Right renal pelvis (tissue), 4 donors: ENCODE results near the gene PLVAP. TPM values are rescaled to one million over a fixed set of nuclear protein-coding genes. Genes with fewer than 3 reads are reported as not detected.
"Not testable (repeated sequence)": the region's sequence is repeated elsewhere in the genome, so short reads cannot be mapped to it uniquely, and the experiment has no call there.

Experiments used
- DNase-seq, 4 donors: peaks; one replicate each; pipeline ENCODE4 v3.0.0-alpha.2; 2013; ENCODE audit warnings: low read depth in 4 of 4, low spot score in 3 of 4, missing footprints in 1 of 4
- polyA plus RNA-seq, 4 donors: library from polyadenylated mRNA; unstranded; fragments of 120-200 nt; gene quantifications; one replicate each; pipeline ENCODE4 v1.2.1, GENCODE V29; 2013; ENCODE audit not compliant: insufficient read length in 4 of 4

Gene PLVAP
- polyA plus RNA-seq, 4 donors = 178 to 215 (median 198) TPM

DNA sequence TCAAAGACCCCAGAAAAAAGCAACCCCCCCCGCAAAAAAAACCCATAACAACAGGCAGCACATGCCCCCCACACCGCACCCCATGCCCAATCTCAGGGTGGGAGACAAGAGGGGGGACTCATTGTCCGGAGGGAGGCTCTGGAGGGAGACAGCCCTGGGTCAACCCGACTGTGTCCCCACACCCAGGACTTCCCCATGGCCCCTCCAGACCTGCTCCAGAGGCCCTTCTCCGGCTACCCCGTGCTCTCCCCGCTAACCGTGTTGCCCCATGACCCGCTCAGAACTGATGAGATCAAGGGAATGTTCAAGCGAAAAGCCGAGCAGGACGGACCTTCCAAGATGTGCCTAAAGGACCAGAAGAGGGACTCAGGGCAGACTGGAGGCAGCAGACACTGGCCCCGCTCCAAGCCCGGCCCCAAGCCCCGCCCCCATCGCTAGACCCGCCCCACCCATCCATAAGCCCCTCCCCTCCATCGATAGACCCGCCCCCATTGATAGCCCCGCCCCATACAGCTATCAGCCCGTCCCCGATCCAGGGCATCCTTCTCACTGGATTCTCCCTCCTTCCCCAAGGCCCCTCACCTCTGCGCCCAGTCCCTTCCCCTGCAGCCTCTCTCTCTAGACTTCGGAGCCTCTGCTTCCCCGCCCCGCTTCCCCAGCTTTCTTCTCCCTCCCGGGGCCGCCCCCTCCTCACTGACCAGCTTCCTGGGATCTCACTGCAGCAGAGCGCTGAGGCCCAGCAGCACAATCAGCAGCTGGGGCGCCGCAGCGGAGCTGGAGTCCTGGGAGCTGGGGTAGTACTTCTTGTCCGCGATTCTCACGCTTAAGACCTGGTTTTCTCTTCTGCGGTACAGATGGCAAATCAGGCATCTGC lies 26.1 kb upstream of the PLVAP start:
- no peak for DNase-seq

DNA sequence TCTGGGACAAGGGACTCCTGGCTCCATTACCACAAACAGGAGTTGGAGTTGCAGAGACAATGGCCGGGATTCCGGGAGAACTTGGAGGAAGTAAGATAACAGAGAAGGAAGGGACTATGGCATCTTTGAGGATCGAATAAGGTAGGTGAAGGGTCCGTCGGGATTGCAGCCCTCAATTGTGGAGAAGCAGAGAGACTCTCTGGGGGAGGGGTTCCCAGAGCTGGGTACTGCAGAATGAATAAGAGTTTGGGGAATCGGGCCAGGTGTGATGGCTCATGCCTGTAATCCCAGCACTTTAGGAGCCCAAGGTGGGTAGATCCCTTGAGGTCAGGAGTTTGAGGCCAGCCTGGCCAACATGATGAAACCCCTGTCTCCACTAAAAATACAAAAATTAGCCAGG lies 24.5 kb upstream of the PLVAP start:
- DNase-seq = no peak

DNA sequence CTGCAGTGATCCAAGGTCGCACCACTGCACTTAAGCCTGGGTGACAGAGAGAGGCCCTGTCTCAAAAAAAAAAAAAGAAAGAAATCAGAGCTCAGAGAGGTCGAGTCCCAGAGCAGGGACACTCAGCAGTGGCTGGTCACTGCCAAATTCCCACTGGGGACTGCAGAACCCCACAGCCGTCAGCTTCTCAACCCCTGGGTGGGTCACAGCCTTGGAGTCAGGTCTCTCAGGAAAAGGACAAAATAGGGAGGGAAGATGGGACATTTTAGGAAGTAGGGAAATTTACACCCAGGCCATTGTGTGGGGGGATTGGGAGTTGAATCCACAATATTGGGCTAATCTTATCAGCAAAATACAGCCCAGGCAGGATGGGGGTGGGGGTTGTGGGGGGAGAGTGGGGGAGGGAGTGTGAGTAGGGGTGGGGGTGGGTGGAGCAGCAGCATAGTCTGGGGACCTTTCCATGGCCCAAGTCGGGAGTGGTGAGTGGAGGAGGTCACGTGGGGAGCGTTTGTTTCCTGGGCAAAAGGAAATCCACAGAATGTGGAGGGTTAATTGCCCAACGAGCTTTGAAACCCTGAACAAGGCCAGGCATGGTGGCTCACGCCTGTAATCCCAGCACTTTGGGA lies 21.9 kb upstream of the PLVAP start:
- DNase-seq = no peak

DNA sequence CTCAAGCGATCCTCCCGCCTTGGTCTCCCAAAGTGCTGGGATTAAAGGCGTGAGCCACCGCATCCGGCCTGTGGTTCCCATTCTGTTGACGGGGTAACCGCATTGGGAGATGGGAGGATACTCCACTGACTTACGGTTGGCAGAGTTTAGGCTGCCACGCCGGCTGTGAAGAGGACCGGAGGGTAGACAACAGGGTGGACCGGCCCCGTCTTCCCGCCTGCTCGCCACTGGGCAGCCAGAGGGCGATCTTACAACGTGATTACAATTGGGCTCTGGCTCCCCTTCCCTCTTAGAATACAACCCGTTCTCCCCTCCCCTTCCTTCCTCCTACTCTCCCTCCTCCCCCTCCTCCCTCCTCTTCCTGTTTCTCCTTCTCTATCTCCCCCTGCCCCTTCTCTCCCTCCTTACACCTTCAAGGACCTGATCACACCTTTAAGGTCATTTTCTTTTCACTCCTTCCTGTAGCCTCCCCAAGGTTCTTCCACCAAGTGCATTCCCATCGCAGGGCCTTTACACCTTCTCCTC lies 17.8 kb upstream of the PLVAP start:
- no peak for DNase-seq

DNA sequence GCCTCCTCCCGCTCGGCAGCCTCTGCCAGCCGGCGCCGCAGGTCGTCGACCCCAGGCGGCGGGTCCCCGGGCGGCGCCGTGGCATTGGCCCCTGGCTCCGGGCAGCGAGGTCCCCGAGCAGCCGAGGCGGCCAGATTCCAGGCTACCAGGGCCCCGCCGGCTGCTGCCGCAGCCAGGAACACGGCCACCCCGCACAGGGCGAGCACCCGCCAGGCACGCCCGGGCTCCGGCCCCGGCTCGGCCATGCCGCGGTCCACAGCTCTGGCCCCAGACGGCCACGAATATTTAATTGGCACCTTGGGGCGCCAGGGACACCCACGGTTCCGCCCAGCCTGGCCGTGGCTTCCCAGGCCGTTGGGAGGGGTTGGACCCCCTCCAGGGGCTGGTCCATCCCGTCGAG lies 16.8 kb upstream of the PLVAP start, which contains the start of gene CCDC194:
CCDC194 (minus strand) TSS at position 283 of the 400 bp plus-strand sequence; CDS start at position 245, 38 bp downstream.
- no peak for DNase-seq

DNA sequence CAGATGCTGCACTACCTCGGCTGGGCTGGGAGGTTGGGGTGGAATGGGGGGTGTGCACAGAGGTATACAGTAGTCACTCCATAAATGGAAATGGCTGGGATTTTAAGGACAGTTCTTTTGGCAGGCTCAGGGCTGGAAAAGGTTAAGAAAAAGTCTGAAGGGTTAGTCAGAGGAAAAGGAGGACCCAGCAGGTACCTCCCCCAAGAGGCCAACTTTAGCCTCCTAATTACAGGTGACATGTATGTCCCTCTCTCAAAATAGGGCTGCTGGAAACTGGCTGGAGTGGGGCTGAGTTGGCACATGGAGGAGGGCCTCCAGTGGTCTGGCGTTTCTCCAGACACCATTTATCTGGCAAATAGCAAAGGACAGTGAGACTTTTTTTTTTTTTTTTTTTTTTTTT lies 15.9 kb upstream of the PLVAP start:
- DNase-seq = no peak

DNA sequence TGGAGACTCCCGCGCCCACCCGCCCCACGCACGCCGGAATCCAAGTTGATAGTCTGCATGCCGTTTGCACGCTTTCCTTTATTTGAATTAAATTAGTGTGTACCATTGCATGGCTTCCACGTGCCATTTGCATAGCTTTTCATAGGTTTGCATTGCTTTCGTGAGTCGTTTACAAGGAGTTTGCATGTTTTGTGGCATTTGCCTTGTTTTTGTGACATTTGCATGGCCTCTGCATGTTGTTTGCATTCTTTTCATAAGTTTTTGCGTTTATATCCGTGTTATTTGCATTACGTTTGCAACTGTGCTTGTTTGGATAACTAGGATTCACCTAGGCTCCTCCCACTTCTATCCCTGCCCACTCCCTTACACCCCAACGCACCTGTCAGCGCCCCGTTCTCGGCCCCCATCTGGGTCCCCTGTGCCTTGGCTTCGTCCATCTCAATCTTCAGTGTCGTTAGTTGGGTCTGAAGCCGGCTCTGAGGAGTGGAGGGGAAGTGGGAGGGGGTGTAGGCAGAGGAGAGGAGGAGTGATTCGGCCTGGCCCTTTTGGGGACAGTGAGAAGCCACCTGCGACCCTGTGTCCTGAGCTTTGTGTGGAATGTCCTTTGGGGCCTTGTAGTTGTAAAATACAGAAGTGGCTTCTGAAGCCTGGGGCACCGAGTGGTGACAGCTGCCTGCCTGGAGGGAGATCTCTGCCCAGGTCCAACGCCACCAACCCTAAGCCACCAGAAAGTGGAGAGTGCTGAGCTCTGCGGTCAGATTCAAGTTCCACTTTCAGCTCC lies 14.4 kb upstream of the PLVAP start:
- DNase-seq = no peak

DNA sequence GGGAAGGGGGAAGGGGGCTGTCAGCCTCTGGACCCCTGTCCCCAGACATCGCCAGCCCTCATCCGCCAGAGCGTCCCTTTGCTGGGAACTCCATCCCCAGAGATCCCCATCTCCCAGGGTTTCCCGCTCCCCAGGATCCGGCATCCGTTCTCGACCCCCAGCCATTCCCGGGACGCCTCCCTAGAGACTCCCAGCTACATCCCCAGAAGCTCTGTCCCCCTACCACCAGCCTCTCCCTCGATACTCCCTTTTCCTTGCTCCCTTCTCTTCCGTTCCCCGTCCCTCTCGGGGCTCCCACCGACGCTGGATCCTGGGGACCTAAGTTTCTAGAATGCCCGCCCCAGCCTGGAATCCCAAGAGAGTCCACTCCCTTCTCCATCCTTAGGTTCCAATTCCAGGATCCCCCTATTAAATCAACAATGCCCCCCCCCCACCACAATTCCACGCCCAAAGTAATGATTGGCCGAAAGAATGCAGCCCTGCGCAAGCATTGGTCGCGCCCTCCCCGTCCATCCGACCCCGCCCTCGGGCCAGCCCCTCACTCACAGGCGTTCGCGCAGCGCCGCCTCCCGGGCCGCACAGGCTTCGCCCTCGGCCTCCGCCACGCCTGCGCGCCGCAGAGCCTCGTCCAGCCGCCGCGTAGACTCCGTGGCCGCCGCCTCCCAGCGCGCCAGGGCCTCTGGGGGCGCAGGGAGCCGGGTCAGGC lies 13.7 kb upstream of the PLVAP start:
- DNase-seq = peak; percentile 87 to 89 (median 88)

DNA sequence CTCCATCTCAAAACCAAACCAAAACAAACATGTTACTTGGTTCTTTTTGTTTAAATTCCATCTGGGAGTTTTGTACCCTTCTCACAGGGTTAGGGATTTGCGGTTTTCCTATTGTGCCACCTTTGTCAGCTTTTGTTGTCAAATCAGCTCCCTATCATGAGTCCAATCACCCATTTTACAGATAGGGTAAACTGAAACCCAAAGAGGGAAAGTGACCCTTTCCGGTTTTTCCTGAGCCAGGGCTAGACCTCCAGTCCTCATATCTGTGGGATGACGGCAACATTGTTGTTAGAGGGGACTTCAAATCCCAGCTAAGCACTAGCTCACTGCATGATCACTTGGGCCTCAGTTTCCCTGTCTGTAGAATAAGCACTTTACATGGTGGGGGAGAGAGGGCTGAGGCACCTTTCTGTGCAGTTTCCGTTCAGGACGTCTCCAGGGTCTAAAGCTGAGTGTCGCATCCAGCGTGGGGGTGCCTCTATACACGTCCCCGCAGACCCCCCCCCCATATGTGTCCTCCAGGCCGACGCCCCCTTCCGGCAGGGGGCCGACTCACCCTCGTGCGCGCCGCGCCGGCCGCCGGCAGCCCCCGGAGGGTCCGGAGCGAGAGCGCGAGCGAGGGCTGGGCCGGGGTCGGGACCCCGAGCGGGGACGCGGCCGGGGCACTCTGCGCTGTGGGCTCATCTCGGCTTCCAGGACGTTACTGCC lies 13.0 kb upstream of the PLVAP start:
- no peak for DNase-seq

DNA sequence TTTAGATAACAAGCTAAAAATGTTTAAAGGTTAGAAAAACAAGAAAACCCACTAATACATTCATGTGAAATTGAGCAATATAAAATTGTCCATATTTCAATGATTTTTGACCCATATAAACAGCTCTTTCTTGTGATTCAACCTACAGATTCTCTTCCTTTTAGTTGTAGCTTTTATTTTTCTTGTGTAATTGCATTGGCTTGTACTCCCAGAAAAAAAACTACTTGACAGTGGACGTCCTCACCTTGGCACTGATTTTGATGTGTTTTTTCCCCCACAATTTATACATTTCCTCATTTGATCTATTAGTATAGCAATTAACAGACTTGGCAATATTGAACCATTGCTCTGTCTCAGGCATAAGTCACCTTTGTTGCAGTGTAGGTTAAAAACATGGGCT lies 12.1 kb upstream of the PLVAP start:
- no peak for DNase-seq

DNA sequence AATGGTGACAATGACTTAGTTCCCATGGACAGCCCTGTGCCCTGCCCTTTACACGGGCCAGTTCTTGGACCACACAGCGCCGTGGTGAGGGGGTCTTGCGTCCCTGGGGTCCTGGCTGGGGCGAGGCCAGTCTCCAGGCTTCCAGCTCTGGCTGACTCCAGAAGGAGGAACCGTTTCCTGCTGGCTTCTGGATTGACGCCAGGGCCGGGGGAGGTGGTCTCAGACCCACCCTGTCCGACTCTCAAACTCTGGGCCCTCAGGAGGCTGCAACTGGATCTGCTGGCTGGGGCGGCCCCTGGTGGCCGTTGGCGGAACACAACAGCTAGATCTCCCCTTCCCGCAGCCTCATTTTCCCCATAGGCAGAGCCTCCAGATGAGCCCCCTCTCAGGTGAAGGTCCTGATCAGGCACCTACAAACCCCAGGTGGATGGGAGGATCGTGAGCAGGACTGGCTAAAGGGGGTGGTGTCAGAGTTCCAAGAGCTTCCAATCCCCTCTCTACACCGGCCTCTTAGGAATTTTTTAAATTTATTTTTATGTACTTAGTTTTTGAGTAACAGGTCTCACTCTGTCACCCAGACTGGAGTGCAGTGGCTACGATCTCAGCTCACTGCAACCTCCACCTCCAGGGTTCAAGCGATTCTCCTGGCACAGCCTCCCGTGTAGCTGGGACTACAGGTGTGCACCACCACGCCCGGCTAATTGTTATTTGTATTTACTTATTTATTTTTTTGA lies 8.9 kb upstream of the PLVAP start:
- no peak for DNase-seq

DNA sequence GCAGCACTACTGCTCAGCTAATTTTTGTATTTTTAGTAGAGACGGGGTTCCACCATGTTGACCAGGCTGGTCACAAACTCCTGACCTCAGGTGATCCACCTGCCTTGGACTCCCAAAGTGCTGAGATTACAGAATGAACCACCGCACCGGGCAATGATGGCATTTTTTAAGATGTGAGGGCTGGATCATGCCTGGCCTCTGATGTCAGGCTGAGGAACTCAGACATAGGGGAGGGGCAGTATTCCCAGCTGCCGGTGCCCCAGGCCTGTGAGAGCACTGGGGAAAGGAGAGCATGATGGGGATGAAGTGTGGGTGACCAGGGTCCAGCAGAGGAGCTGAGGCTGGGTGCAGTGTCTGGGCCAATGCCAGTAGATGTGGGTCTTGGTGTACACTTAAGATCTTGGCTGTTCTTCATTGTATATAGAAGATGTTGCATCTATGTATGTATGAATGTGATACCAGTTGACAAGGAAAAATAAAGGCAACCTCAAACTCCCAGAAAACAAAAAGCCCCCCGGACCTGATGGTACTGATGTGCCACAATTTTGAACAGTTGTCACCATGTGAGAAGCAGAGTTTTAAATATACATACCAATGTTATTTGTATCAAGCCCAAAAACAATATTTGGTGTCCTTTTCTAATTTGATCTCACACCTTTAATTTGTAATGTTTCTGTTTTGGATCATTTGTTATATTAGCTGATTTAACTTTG lies 3.4 kb upstream of the PLVAP start:
- DNase-seq = no peak

DNA sequence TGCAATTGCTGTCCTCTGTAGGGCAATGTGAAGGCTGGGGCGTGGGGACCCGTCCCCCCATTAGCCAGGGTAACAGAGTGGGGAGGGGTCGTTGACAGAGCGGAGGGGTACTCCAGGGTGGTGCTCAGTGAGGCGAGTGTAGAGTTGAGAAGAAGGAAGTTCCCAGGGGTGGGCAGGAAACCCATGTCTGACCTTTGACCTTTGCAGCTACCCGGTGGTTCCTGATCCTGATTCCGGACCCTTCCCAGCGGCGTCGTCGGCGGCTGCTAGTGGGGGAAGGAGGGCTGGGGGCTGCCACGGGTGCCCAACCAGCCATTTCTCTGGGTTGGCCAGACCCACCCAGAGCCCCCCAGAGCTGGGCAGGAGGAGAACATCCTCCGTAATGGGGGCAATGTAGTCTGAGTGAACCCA lies 2.1 kb upstream of the PLVAP start:
- no peak for DNase-seq

DNA sequence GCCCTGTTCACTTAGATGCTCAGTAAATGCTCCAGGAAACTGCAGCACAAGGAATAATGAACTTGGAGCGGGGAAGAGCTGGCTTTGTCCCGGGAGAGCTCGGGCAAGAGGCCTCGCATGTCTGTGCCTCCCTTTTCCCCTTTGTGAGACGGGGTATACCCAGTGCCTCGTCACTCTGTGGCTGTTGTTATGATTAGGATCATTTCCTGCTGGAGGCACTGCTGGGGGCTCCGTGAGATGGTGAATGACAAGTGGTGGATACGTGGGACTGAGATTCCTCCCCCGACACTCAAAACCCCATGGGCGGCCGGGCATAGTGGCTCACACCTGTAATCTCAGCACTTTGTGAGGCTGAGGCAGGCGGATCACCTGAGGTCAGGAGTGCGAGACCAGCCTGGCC lies 1.1 kb upstream of the PLVAP start:
- DNase-seq = no peak

DNA sequence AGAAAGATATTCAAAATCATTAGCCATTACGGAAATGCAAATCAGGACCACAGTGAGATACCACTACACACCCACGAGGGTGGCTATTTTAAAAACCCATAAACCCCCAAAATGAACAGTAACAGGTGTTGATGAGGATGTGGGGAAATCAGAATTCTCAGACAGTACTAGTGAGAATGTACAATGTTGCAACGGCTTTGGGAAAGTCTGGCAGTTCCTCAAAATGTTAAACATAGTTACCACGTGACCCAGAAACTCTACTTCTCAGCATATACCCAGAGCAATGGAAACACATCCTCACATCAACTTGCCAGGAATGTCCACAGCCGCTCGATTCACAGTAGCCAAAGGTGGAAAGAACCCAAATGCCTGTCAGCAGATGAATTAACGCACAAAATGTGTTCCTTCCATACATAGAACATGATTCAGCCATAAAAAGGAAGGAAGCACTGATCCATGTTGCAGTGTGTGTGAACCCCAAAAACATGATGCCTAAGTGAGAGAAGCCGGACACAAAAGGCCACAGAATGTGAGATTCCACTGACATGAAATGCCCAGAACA lies 7.0 kb downstream of the PLVAP start:
- DNase-seq = no peak

DNA sequence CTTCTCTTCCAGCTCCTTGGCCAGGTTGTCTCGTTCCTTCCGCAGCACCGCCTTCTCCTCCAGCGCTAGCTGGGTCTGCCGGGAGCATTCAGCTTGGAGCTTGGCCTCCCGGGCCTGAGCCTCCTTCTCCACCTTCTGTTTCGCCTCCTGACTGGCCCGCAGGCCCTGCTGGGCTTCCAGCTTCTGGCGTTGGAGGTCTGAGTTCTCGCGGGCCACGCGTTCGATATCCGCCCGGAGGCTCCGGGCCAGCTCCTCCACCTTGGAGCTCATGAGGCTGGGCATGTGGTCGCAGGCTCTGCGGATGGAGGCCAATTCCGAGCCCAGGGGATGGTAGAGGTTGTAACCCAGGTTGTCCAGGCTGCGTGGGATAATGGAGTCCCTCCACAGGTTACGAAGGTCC lies 11.8 kb downstream of the PLVAP start:
- no peak for DNase-seq

DNA sequence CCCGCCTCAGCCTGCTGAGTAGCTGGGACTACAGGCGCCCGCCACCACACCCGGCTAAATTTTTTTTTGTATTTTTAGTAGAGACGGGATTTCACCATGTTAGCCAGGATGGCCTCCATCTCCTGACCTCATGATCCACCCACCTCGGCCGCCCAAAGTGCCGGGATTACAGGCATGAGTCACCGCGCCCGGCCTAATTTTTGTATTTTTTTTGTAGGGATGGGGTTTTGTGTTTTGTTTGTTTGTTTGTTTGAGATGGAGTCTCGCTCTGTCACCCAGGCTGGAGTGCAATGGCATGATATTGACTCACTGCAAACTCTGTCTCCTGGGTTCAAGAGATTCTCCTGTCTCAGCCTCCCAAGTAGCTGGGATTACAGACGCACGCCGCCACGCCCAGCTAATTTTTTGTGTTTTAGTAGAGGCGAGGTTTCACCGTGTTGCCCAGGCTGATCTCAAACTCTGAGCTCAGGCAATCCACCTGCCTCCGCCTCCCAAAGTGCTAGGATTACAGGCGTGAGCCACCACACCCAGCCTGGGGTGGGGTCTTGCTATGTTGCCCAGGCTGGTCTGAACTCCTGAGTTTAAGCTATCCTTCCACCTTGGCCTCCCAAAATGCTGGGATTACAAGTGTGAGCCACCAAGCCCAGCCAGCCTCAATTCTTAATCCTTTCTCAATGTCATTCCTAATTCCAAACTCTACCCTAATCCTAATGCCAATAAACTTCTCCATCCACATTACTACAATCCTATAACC lies 13.1 kb downstream of the PLVAP start:
- DNase-seq = not testable (repeated sequence)
